Globus pallidus (tissue), 1 donor: Measurements from ENCODE around the gene TTC33.
A peak's percentile ranks its signal among the peaks of the same experiment; 100 is the strongest.
"Not testable (repeated sequence)": the region's sequence is repeated elsewhere in the genome, so short reads cannot be mapped to it uniquely, and the experiment has no call there.

Experiments
- DNase-seq: peaks from one replicate; pipeline ENCODE4 v3.0.0-alpha.2; 2015; ENCODE audit warnings: low spot score

TTC33 gene

GRCh38 chr5:40780199-40780598 lies 24.4 kb upstream of the TTC33 start:
- DNase-seq = no peak

- no peak for DNase-seq
Measured at GRCh38 chr5:40779561-40779960, 23.8 kb upstream of the TTC33 start.

- no peak for DNase-seq
Measured at GRCh38 chr5:40778133-40778532, 22.4 kb upstream of the TTC33 start.

- DNase-seq = no peak
Measured at GRCh38 chr5:40776658-40776977, 20.9 kb upstream of the TTC33 start.

- no peak for DNase-seq
Measured at GRCh38 chr5:40775846-40776657, 20.3 kb upstream of the TTC33 start.

GRCh38 chr5:40775085-40775845 lies 19.5 kb upstream of the TTC33 start:
- no peak for DNase-seq

GRCh38 chr5:40774623-40775022 lies 18.9 kb upstream of the TTC33 start:
- DNase-seq = no peak

- DNase-seq = no peak
Measured at GRCh38 chr5:40770764-40771163, 15.0 kb upstream of the TTC33 start.

- no peak for DNase-seq
Measured at GRCh38 chr5:40762705-40763104, 6.9 kb upstream of the TTC33 start.

GRCh38 chr5:40757400-40757799 lies 1.6 kb upstream of the TTC33 start:
- DNase-seq = no peak

GRCh38 chr5:40755093-40755406 lies 711 bp downstream of the TTC33 start:
- DNase-seq = peak; percentile 87

GRCh38 chr5:40754381-40755092 lies 1.2 kb downstream of the TTC33 start:
- DNase-seq = no peak

- no peak for DNase-seq
Measured at GRCh38 chr5:40746703-40747102, 9.1 kb downstream of the TTC33 start.

- no peak for DNase-seq
Measured at GRCh38 chr5:40743771-40744170, 12.0 kb downstream of the TTC33 start.

GRCh38 chr5:40738502-40738901 lies 17.3 kb downstream of the TTC33 start:
- DNase-seq = no peak

GRCh38 chr5:40736103-40736875 lies 19.5 kb downstream of the TTC33 start:
- DNase-seq = peak; percentile 74

GRCh38 chr5:40735609-40736008 lies 20.2 kb downstream of the TTC33 start:
- DNase-seq = no peak

GRCh38 chr5:40734986-40735385 lies 20.8 kb downstream of the TTC33 start:
- DNase-seq = no peak

GRCh38 chr5:40733879-40734563 lies 21.7 kb downstream of the TTC33 start:
- DNase-seq = no peak

- DNase-seq = no peak
Measured at GRCh38 chr5:40733434-40733833, 22.3 kb downstream of the TTC33 start.

- DNase-seq = not testable (repeated sequence)
Measured at GRCh38 chr5:40722497-40722911, 33.3 kb downstream of the TTC33 start.

GRCh38 chr5:40720069-40720468 lies 35.7 kb downstream of the TTC33 start:
- no peak for DNase-seq
